Measurements from ENCODE around the gene FPGT. TPM values are rescaled to one million over a fixed set of nuclear protein-coding genes. Genes with fewer than 3 reads are reported as not detected.

The FPGT gene
- total and polyA plus RNA-seq, 2 of the 4 experiments (the other 2 are of a cell fraction) = 9.4 to 13.3 TPM

GRCh38 chr1:74236440-74236839 lies 38.4 kb downstream of the FPGT start:
- H3K56ac ChIP-seq (ENCODE audit: extremely low read depth, insufficient read depth, low read length) = no peak overlapping the region
- H4K20me1 ChIP-seq (ENCODE audit: insufficient read depth, low read length) = no peaks in the 10 kb centered on the region
- H2AK5ac ChIP-seq (ENCODE audit: low read depth, low read length) = no peak overlapping the region
- H4K91ac ChIP-seq (ENCODE audit: insufficient read depth, low read depth, low read length) = no peak overlapping the region
- no peak overlapping the region for H3K27ac ChIP-seq (ENCODE audit: insufficient read depth, low read length)
- no peak overlapping the region for H4K5ac ChIP-seq (ENCODE audit: low read depth, low read length)
- CTCF ChIA-PET = no interaction called here
- POLR2A ChIA-PET (ENCODE audit: unreplicated experiment) = no interaction called here
- no peak overlapping the region for H3K23ac ChIP-seq (ENCODE audit: low read depth, low read length)
- H3K9me1 ChIP-seq (ENCODE audit: insufficient read depth, low read length) = no peaks in the 10 kb centered on the region
- no peak overlapping the region for H4K8ac ChIP-seq (ENCODE audit: low read depth in 2 of 2, low read length in 2 of 2)
- no peak overlapping the region for H2BK120ac ChIP-seq (ENCODE audit: low read depth, low read length)
- 90% methylated on average over 2 of the region's 3 CpGs; no CpG with 5 or more reads in 1 of the 2 experiments for WGBS, 2 experiments (ENCODE audit: extremely low coverage in 2 of 2, insufficient read length in 1 of 2)
- H3K9ac ChIP-seq (ENCODE audit: low read depth, low read length) = no peak overlapping the region
- dilution Hi-C loops (cut with HindIII; ENCODE audit: low sequenced_read_pairs, unreplicated experiment) = no loop called here
- no peak overlapping the region for H2BK5ac ChIP-seq (ENCODE audit: low read depth, low read length, poor library complexity, severe bottlenecking)
- no peaks in the 10 kb centered on the region for H3K9me3 ChIP-seq (ENCODE audit: control insufficient read depth, insufficient read depth, low read length)
- H2BK15ac ChIP-seq (ENCODE audit: low read depth, low read length) = no peak overlapping the region
- H2AFZ ChIP-seq (replicated peaks; ENCODE audit: low read length, poor library complexity) = no peak overlapping the region
- H3K79me1 ChIP-seq (ENCODE audit: low read depth in 1 of 2, low read length in 2 of 2) = no peaks in the 10 kb centered on the region
- DNase-seq (no peak), ATAC-seq (ENCODE audit: low read depth) (no peak)
- BruUV-seq (replicated peaks) = no TSS peak
- no peaks in the 10 kb centered on the region for H3K27me3 ChIP-seq (ENCODE audit: control insufficient read depth, insufficient read depth, low read length)
- no peak overlapping the region for H3K4ac ChIP-seq (ENCODE audit: low read depth, low read length)
- no peaks in the 10 kb centered on the region for H3K36me3 ChIP-seq (ENCODE audit: control insufficient read depth, insufficient read depth, low read length)
- no peaks in the 10 kb centered on the region for H3K4me1 ChIP-seq (ENCODE audit: control insufficient read depth, insufficient read depth, low read length)
- no peak overlapping the region for H3K14ac ChIP-seq (replicated peaks; ENCODE audit: low read depth, low read length)
- H3K4me2 ChIP-seq (ENCODE audit: low read depth, low read length) = no peak overlapping the region
- intact Hi-C loops (cut with micrococcal nuclease) = no loop called here
- H3K4me3 ChIP-seq (ENCODE audit: insufficient read depth, low read depth, low read length) = no peak overlapping the region
- no peak overlapping the region for H2BK20ac ChIP-seq (ENCODE audit: low read depth, low read length)
- in situ Hi-C loops (cut with MboI; ENCODE audit: low sequenced_read_pairs) = no loop called here
- no peak overlapping the region for H2AK9ac ChIP-seq (replicated peaks; ENCODE audit: low read depth, low read length, poor library complexity)
- H3K18ac ChIP-seq (ENCODE audit: low read depth, low read length) = no peak overlapping the region
- TF ChIP-seq MAZ (IDR thresholded peaks at IDR 0.05; ENCODE audit: borderline replicate concordance, low read depth, low read length) (no peak), RFX5 (IDR thresholded peaks at IDR 0.05; ENCODE audit: low read depth, low read length) (no peak), SMC3 (IDR thresholded peaks at IDR 0.05; ENCODE audit: low read depth, low read length) (no peak), CTCF (conservative IDR thresholded peaks at IDR 0.05; ENCODE audit: low read depth, low read length) (no peak), CEBPB (IDR thresholded peaks at IDR 0.05; ENCODE audit: low read depth, low read length) (no peak), RAD21 (IDR thresholded peaks at IDR 0.05; ENCODE audit: low read length) (no peak), MAFK (IDR thresholded peaks at IDR 0.05; ENCODE audit: low read depth, low read length) (no peak), CHD1 (IDR thresholded peaks at IDR 0.05; ENCODE audit: low read depth, low read length) (no peak), ELK1 (IDR thresholded peaks at IDR 0.05; ENCODE audit: borderline replicate concordance, low read depth, low read length) (no peak), MXI1 (IDR thresholded peaks at IDR 0.05; ENCODE audit: borderline replicate concordance, low read depth, low read length) (no peak), NFE2L2 (IDR thresholded peaks at IDR 0.05; ENCODE audit: low read depth, low read length) (no peak), POLR2A (IDR thresholded peaks at IDR 0.05; ENCODE audit: low read depth, low read length) (no peak), USF2 (IDR thresholded peaks at IDR 0.05; ENCODE audit: low read depth, low read length) (no peak), FOS (IDR thresholded peaks at IDR 0.05; ENCODE audit: low read depth, low read length) (no peak), RCOR1 (IDR thresholded peaks at IDR 0.05; ENCODE audit: insufficient replicate concordance, low read length) (no peak), BHLHE40 (IDR thresholded peaks at IDR 0.05; ENCODE audit: low read depth, low read length) (no peak)
